NCI-H2029 treated with DMSO at 0.1 percent for 48 hours (cell line): ENCODE data around the gene NACA2.
"Not testable (repeated sequence)": the region's sequence is repeated elsewhere in the genome, so short reads cannot be mapped to it uniquely, and the experiment has no call there.

Source experiments
- DNase-seq: peaks from one replicate; lab custom pipeline; 2025; lab: John Stamatoyannopoulos, UW

Gene NACA2

DNA sequence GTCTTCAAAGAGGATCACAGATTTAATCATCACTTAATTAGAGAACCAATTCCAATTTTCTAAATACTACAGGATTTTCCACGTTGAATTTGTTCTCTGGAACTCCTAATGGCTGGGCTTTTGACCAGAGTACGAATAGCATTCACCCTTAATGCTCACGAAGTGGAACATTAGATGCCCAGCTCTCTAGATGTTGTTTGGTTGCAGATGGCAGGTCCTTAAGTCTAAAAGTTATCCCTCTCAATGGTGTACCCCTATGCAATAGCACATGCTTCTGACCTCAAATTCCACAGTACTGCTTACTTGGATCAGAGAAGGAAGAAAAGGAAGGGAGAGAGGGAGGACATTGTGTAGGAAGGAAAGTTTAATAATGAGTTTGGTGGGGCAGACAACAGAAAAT is 8.6 kb upstream of the NACA2 start:
- DNase-seq, result no peak

GRCh38 chr17:61598014-61598413 is 7.0 kb upstream of the NACA2 start:
- DNase-seq, result no peak

- no peak for DNase-seq
Measured at GRCh38 chr17:61597607-61598006, 6.6 kb upstream of the NACA2 start.

- no peak for DNase-seq
Measured at GRCh38 chr17:61595418-61596186, 4.6 kb upstream of the NACA2 start.

- DNase-seq, result no peak
Measured at GRCh38 chr17:61594294-61594825, 3.3 kb upstream of the NACA2 start.

- no peak for DNase-seq
Measured at GRCh38 chr17:61593426-61593825, 2.4 kb upstream of the NACA2 start.

DNA sequence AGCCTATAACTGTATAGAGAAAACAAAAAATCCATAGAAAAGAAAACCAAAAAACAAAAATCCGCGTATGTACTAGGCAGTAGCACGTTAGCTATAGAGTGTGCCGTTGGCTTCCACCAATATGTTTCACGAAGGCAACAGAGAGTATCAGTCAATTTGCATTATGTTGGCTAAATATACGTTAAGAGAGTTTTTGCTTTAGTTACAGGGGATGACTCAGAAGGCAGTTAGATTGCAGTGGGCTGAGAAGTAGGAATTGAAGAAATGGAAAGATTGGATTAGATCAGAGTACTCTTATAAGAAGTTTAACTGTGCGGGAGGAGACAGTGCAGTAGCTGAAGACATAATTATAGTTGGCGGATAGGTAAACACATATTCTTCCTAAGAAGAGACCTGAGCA is 911 bp upstream of the NACA2 start:
- no peak for DNase-seq

- no peak for DNase-seq
Measured at GRCh38 chr17:61589990-61590389, 1.0 kb downstream of the NACA2 start.

DNA sequence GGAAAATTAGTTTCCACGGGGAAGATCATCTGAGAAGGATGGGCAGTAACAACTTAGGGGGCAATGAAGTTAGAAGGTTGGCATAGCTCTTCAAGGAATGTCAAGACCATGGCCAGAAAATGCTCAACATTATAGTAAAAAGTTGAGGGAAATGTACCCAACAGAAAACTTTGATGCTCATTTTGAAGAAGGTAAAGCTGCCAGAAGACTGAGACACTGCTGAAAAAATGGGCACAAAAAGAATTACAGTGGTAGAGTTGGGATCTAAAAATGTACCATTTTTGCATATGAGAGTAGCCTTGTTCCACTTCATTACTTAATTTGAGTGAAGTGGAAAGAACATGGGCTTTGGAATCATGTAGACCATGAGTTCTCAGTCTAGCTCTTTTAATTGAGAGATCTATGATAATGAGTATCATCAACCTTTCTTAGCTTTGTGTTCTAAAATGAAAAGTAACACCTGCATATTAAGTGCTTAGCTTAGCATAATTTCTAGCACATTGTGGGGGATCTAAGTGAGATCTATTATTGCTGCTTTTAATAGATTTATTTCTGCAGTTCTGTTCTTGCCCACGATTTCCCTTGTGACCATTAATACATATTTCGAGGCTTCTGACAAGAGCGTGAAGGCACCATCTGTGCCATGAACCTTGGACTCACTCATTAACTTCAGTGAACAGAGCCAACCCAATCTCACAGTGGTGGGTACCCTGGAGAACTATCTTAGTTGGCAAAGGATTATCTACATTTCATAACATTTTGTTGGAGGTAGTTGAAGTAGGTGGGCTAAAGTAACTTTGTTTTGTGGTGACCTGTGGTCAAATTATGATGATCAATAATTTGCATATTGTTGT is 3.0 kb downstream of the NACA2 start:
- DNase-seq, result no peak

- DNase-seq, result no peak
Measured at GRCh38 chr17:61587242-61587641, 3.8 kb downstream of the NACA2 start.

GRCh38 chr17:61586622-61587021 is 4.4 kb downstream of the NACA2 start:
- not testable (repeated sequence) for DNase-seq

DNA sequence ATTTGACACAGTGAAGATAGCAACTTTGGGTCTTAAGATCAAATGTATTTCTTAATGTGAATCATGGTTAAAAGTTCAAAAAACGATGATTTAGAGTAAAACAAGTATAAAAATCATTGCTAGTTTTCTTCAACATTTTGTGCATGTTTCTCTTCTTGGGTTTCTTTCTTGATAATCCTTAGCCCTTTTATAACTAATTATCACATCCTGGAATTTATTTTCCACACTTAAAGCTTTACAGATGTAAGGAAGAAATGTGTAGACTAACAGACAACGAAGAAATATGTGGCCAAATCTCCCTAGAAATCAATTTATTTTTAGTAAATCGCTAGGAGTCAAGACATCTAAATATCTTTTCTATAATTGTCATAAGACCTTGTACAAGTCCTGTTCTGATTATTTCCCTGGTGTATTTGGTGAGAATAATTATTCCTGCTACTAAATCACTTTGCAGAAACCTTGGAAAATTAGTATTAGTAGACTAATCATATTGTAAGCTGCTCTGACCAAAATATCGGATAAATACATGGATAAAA is 4.9 kb downstream of the NACA2 start:
- no peak for DNase-seq

GRCh38 chr17:61584866-61585265 is 6.2 kb downstream of the NACA2 start:
- DNase-seq, result no peak

DNA sequence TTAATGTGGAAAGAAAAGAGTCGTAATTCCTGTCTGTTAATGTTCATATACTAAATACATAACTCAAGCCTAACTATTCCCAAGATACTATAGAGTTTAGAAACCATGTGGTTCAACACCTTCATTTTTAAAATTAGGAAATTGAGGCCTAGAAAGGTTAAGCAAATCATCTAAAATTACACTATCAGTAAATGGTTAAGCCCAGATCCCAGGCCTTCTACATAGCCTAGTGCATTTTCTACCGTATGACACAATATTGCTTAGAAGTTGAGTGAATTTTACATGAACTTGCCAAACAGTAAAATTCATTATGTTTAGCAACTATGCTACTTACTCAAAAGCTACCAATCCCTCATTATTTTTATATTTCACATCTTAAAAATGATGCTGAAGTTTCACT is 6.8 kb downstream of the NACA2 start:
- DNase-seq, result no peak

GRCh38 chr17:61583660-61584264 is 7.3 kb downstream of the NACA2 start:
- DNase-seq, result no peak

GRCh38 chr17:61583242-61583641 is 7.8 kb downstream of the NACA2 start:
- no peak for DNase-seq

GRCh38 chr17:61582593-61582992 is 8.4 kb downstream of the NACA2 start:
- DNase-seq, result no peak

DNA sequence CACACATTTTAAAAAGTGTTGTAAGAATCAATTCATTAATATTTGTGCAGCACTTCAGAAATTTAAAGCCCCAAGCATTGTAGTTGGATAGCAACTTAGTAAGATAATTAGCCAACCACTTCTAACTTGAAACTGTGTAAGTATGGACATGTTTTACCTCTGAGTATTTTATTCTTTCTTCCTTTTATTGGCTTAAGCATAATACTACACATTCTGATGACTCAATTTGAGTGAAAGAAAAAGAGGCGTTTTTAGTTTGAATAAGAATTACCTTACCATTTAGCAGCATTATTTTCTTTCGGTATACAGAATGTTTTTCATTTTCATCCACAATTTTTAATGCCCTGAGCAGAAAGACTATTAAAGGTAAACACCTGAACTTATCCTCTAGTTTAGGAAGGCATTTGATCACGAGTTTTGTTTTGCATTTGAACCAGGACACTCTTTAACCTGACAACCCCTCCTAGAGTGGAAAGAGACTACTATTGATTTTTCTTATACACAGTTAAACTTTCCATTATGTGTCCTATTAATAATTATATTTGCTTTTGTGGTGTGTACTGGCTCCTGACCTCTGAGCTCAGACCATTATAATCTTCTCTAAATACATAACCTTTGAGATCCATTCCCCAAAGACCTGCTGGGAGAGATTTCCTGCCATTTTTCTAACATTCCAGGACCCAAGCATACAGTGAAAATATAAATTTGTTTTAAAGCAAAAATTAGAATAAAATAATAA is 9.2 kb downstream of the NACA2 start:
- DNase-seq, result no peak

GRCh38 chr17:61580502-61580901 is 10.5 kb downstream of the NACA2 start:
- no peak for DNase-seq

GRCh38 chr17:61579961-61580360 is 11.1 kb downstream of the NACA2 start:
- no peak for DNase-seq

- DNase-seq, result no peak
Measured at GRCh38 chr17:61579347-61579746, 11.7 kb downstream of the NACA2 start.

DNA sequence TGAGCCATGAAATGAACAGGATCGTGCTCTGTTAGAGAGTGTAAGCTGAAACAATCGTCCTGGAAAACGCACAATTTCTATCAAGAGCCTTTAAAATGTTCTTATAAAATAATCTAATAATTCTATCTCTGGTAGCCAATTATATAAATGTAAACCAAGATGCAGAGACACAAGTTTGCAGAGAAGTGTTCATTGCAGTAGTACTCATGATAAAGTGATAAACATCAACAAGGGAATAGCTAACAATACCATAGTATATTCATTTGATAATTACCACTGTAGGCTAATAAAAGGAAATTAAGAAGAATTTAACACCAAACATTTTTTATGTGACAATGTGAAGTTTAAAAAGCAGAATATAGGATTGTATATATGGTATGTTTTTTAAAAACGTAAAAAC is 12.4 kb downstream of the NACA2 start:
- no peak for DNase-seq
